PFSK-1 (cell line): ENCODE results near the gene LRRC7.

Source experiments
- SIN3A ChIP-seq: IDR thresholded peaks from 2 replicates; pipeline ENCODE4 v1.6.1; 2012; ENCODE audit warnings: mild to moderate bottlenecking, low read length, moderate library complexity, borderline replicate concordance; ENCODE audit not compliant: insufficient read depth
- TAF1 ChIP-seq: IDR thresholded peaks from 2 replicates; pipeline ENCODE4 v1.6.1; 2012; ENCODE audit warnings: low read length, control low read depth, borderline replicate concordance; ENCODE audit not compliant: insufficient read depth

DNA sequence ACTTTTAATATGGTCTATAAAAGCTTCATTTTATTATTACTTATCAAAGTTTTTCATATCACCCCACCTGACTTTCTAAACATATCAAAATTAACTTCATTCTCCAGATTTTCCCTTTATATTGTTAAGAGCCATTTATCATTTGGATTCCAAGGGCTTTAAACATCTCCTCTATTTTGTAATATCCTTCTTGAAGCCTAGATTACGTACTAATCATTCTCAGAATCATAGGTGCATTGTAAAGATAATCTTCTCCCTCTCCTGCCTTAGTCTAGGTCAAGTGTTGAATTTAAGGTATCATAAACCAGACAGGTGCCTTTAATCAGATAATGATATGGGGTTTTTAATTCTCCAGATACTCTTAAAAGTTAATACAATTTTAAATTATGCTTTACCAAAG, 509.3 kb downstream of the LRRC7 start:
- TF ChIP-seq TAF1: no peak
- no peak for TF ChIP-seq SIN3A
